Activated naive CD8-positive, alpha-beta T cell treated with anti-CD3 and anti-CD28 coated beads, Interleukin-2, amount 10 ng/mL, durations not matched to agents 7 days and 5 days (primary cell): Measurements from ENCODE around the gene TPM2. TPM values are rescaled to one million over a fixed set of nuclear protein-coding genes. Genes with fewer than 3 reads are reported as not detected.

Source experiments
- ATAC-seq: fragments of 150-1000 bp; cut with Tn5 transposase; one replicate; pipeline ENCODE4 v1.10.0; 2021; ENCODE audit warnings: low read depth, moderate library complexity
- POLR2A ChIA-PET: fragments of 350-600 bp; sonication (Branson Sonifier 250); formaldehyde crosslinking; loops from one replicate; lab custom pipeline; 2021; ENCODE audit warnings: antibody characterized with exemption; lab: Charles Lee
- DNase-seq: peaks from one replicate; pipeline ENCODE4 v3.0.0; 2021
- H3K27ac Mint-ChIP-seq: one replicate; pipeline ENCODE4 v1.8.0; 2022; ENCODE audit warnings: mild to moderate bottlenecking, mixed read lengths
- H3K27me3 Mint-ChIP-seq: one replicate; pipeline ENCODE4 v1.8.0; 2022; ENCODE audit warnings: mild to moderate bottlenecking, moderate library complexity, mixed read lengths
- H3K36me3 Mint-ChIP-seq: one replicate; pipeline ENCODE4 v1.8.0; 2021; ENCODE audit warnings: mild to moderate bottlenecking, mixed read lengths
- H3K4me1 Mint-ChIP-seq: one replicate; pipeline ENCODE4 v1.8.0; 2021; ENCODE audit warnings: mixed read lengths
- H3K4me3 Mint-ChIP-seq: one replicate; pipeline ENCODE4 v1.8.0; 2022; ENCODE audit warnings: mild to moderate bottlenecking, moderate library complexity, mixed read lengths
- H3K9me3 Mint-ChIP-seq: one replicate; pipeline ENCODE4 v1.8.0; 2021; ENCODE audit warnings: mixed read lengths
- total RNA-seq, 2 experiments: library from RNA; stranded (reverse); gene quantifications; one replicate each; pipeline ENCODE4 v1.2.3, GENCODE V29; 2021

TPM2 gene
- total RNA-seq, 2 experiments from 2014 or later = 35.7 to 36.9 TPM

- Mint-ChIP-seq H3K36me3 (peaks cover 20% of the 10 kb centered on the region), H3K27ac (no peak overlapping the region), H3K9me3 (no peaks in the 10 kb centered on the region), H3K27me3 (no peaks in the 10 kb centered on the region), H3K4me1 (peaks cover 16% of the 10 kb centered on the region), H3K4me3 (no peak overlapping the region)
- POLR2A ChIA-PET = interaction anchor here (0.8 to 2.6 kb wide), 10 partner anchors 13 to 124 kb away, joined by 3 to 20 read pairs (median 5); partner anchors contain the start of genes CCDC107, GBA2, RGP1 and RMRP
- DNase-seq = no peak
- no peak for ATAC-seq
Measured at GRCh38 chr9:35729101-35729500, 39.4 kb upstream of the TPM2 start.

- POLR2A ChIA-PET = interaction anchor here (0.6 to 2.6 kb wide), 22 partner anchors 12 to 124 kb away, joined by 3 to 20 read pairs (median 4); partner anchors contain the start of genes ARHGEF39, CCDC107, GBA2 and RGP1
- Mint-ChIP-seq H3K4me1 (peaks cover 14% of the 10 kb centered on the region), H3K4me3 (no peak overlapping the region), H3K27me3 (no peaks in the 10 kb centered on the region), H3K36me3 (peaks cover 20% of the 10 kb centered on the region), H3K9me3 (no peaks in the 10 kb centered on the region), H3K27ac (no peak overlapping the region)
- no peak for ATAC-seq
- peak; percentile 67 for DNase-seq
Measured at GRCh38 chr9:35728041-35728971, 38.6 kb upstream of the TPM2 start.

DNA sequence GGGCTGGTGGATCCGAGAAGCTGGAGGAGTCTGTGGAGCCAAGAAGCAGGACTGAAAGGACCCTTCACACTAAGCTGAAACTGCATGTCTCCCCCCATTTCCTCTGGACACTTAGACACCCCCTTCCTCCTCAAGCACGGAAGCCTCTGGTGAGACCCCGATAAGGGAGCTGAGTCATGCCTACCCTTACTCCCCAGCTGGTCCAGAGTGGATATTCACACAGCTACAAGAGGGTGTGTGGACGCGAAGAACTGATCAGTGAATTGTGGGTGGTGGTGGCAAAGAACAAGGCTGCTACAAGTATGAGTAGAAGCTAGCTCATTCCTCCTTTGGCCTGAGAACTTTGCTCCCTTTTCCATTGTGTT is 37.9 kb upstream of the TPM2 start:
- Mint-ChIP-seq H3K4me3 (no peak overlapping the region), H3K27me3 (no peaks in the 10 kb centered on the region), H3K9me3 (no peaks in the 10 kb centered on the region), H3K27ac (no peak overlapping the region), H3K4me1 (peaks cover 12% of the 10 kb centered on the region), H3K36me3 (peaks cover 22% of the 10 kb centered on the region)
- POLR2A ChIA-PET = interaction anchor here (0.6 to 2.6 kb wide), 17 partner anchors 12 to 150 kb away, joined by 3 to 20 read pairs (median 4); partner anchors contain the start of genes ARHGEF39, GBA2, RGP1 and SPAG8
- DNase-seq = no peak
- ATAC-seq = no peak

DNA sequence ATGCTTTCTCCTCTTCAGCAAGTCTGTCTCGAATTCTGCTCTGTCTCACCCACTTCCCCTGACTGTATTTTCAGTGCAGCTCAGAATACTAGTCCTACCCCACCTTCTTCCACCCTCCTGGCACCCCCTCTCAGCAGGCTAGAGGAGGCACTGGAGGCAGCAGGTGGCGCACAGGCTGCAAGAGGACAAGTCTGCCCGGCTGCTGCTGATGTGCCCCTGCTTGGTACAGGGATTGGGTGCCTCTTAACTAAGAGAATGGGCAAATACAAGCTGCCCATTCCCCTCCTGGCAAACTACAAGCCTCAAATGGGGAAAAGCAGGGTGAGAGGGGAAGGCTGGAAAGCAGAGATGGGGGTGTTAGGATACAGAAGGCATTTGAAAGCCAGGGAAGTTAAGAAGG is 37.2 kb upstream of the TPM2 start:
- POLR2A ChIA-PET = interaction anchor here (0.8 to 2.6 kb wide), 9 partner anchors 12 to 107 kb away, joined by 3 to 20 read pairs (median 6); partner anchors contain the start of genes ARHGEF39, CCDC107, GBA2 and RGP1
- H3K36me3 Mint-ChIP-seq = peaks cover 28% of the 10 kb centered on the region
- no peak overlapping the region for H3K4me3 Mint-ChIP-seq
- no peaks in the 10 kb centered on the region for H3K27me3 Mint-ChIP-seq
- peaks cover 12% of the 10 kb centered on the region for H3K4me1 Mint-ChIP-seq
- ATAC-seq = peak; percentile 48
- no peaks in the 10 kb centered on the region for H3K9me3 Mint-ChIP-seq
- no peak overlapping the region for H3K27ac Mint-ChIP-seq
- DNase-seq = no peak

DNA sequence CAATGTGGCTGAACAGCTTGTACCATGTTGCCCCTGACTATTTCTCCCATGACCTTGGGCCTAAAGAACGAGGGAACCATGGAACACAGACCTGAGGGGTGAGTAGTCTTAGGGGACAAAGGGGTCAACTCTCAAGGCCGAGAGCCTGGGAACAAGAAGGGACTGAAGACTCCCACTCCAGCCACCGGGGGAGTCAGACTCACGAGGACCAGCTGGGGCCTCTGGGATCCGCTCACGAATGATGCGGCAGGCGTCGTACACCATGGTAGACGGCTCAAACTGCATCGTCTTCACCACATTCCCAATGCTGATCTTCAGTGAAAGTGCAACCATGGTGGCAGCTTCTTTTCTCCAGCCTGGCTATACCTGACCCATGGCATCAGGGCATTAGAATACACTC is 35.6 kb upstream of the TPM2 start:
- H3K36me3 Mint-ChIP-seq = peaks cover 29% of the 10 kb centered on the region
- no peaks in the 10 kb centered on the region for H3K27me3 Mint-ChIP-seq
- H3K9me3 Mint-ChIP-seq = no peaks in the 10 kb centered on the region
- POLR2A ChIA-PET = no interaction called here
- no peak overlapping the region for H3K4me3 Mint-ChIP-seq
- peaks cover 9% of the 10 kb centered on the region for H3K4me1 Mint-ChIP-seq
- ATAC-seq (no peak), DNase-seq (no peak)
- H3K27ac Mint-ChIP-seq = no peak overlapping the region

- Mint-ChIP-seq H3K4me1 (peaks cover 9% of the 10 kb centered on the region), H3K9me3 (no peaks in the 10 kb centered on the region), H3K36me3 (peaks cover 36% of the 10 kb centered on the region), H3K27ac (no peak overlapping the region), H3K27me3 (no peaks in the 10 kb centered on the region), H3K4me3 (no peak overlapping the region)
- ATAC-seq (no peak), DNase-seq (no peak)
- POLR2A ChIA-PET = interaction anchor here (1.3 kb wide), 1 partner anchor 8 kb away, joined by 4 read pairs; the partner anchor contains the start of genes CREB3 and TLN1
Measured at GRCh38 chr9:35723908-35724307, 34.2 kb upstream of the TPM2 start.

DNA sequence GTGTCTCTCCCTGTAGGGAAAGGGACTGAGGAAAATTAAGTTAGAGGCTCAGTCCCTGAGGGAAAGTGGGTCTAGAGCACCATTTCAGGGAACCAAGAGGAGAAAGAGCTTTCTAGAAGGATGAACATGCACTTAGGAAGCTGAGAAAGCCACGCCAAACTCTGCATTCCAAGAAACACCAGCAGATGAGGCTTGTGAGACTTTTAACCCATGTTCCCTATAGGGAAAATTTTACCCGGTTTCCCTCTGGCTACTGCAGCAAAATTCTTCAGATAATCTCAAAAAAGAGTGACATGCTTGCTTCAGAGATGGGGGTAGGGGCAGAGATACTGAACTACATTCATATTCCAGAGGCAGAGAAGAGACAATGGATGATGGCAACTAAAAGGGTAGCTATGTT is 33.7 kb upstream of the TPM2 start:
- H3K4me1 Mint-ChIP-seq = peaks cover 9% of the 10 kb centered on the region
- POLR2A ChIA-PET = interaction anchor here (0.8 to 1.3 kb wide), 2 partner anchors 9 kb away, joined by 3 to 4 read pairs; partner anchors contain the start of genes CREB3 and TLN1
- H3K4me3 Mint-ChIP-seq = no peak overlapping the region
- no peak overlapping the region for H3K27ac Mint-ChIP-seq
- H3K36me3 Mint-ChIP-seq = peaks cover 36% of the 10 kb centered on the region
- DNase-seq = no peak
- ATAC-seq = no peak
- no peaks in the 10 kb centered on the region for H3K9me3 Mint-ChIP-seq
- no peaks in the 10 kb centered on the region for H3K27me3 Mint-ChIP-seq

- no peak for DNase-seq
- Mint-ChIP-seq H3K36me3 (peaks cover 39% of the 10 kb centered on the region), H3K27ac (no peak overlapping the region), H3K9me3 (no peaks in the 10 kb centered on the region), H3K27me3 (no peaks in the 10 kb centered on the region), H3K4me1 (no peaks in the 10 kb centered on the region), H3K4me3 (no peak overlapping the region)
- POLR2A ChIA-PET = no interaction called here
- no peak for ATAC-seq
Measured at GRCh38 chr9:35719546-35719945, 29.8 kb upstream of the TPM2 start.

DNA sequence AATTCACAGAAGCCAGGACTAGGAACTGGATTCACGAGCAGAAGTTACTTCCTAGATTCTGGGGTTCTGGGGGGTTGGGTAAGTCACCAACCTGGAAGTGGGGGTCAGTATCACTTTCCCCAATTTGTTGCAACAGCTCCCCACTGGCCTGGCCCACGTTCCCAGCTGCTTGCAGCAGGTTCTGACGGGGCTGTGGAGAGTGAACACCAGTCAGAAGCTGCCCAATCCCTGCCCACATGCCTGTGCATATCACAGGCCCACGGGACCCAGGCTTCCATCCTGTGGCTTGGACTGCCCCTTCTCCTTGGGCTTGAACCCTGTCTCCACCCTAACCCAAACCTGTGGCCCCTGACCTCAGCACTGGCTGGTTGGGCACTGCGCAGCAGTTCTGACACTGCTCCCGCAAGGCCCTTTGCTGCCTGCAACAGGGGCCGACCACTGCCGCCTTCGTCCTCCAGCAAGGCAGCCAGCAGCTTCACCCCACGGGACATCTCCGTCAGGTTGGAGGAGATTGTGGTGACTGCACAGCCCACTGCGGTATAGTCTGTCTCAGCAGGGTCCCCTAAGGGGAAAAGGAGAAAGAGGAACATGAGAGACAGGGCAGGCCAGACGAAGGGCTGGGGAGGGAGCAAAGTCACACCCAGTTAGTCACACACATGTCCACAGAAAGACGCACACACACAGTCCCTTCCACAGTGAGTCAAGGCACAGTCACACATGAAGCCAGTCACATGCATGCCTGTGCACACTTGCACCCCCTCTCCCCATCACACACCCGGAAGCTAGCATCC is 29.2 kb upstream of the TPM2 start:
- no peak overlapping the region for H3K4me3 Mint-ChIP-seq
- H3K4me1 Mint-ChIP-seq = no peaks in the 10 kb centered on the region
- H3K27me3 Mint-ChIP-seq = no peaks in the 10 kb centered on the region
- H3K9me3 Mint-ChIP-seq = no peaks in the 10 kb centered on the region
- no peak for ATAC-seq
- POLR2A ChIA-PET = interaction anchor here (0.9 kb wide), 1 partner anchor 60 kb away, joined by 4 read pairs; no protein-coding TSS in a partner anchor
- H3K27ac Mint-ChIP-seq = no peak overlapping the region
- no peak for DNase-seq
- peaks cover 35% of the 10 kb centered on the region for H3K36me3 Mint-ChIP-seq

DNA sequence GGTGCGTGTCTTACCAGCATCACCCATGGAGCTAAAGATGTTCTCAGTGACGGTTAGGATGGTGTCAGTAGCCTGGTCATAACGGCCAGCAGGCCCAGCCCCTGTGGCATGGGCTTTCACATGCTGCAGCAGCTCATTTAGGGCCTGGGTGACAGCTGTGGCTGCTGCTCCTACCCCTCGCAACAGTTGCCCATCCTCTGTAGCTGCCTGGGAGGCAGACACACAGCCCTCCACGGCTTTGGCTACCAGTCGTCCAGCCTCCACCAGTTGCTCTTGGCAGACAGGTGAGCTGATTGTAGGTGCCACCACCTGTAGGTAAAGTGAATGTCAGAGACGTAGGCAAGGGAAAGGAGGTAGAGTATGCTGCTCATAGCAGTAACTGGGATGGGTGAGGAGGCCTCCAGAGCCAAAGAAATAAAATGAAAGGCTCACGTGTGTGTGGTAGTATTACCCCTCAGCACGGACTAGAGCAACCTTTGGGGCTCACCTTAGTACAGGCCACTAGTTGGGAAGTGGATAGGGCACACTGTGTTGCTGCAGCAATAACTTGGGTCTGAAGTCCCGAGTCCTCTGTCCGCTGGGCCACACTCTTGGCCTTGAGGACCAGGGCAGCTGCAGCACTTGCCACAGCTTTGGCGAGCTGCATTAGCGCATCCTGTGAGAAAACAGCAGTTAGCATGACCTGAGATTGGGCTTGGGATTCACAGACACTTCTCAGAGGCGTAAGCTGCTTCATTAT is 27.6 kb upstream of the TPM2 start:
- peaks cover 35% of the 10 kb centered on the region for H3K36me3 Mint-ChIP-seq
- no peak overlapping the region for H3K27ac Mint-ChIP-seq
- no peak overlapping the region for H3K4me3 Mint-ChIP-seq
- DNase-seq = no peak
- H3K4me1 Mint-ChIP-seq = no peaks in the 10 kb centered on the region
- H3K9me3 Mint-ChIP-seq = no peaks in the 10 kb centered on the region
- ATAC-seq = no peak
- no peaks in the 10 kb centered on the region for H3K27me3 Mint-ChIP-seq
- POLR2A ChIA-PET = interaction anchor here (2.5 kb wide), 1 partner anchor 11 kb away, joined by 8 read pairs; no protein-coding TSS in a partner anchor

GRCh38 chr9:35716230-35716629 is 26.5 kb upstream of the TPM2 start:
- Mint-ChIP-seq H3K27me3 (no peaks in the 10 kb centered on the region), H3K4me3 (no peak overlapping the region), H3K36me3 (peaks cover 28% of the 10 kb centered on the region), H3K27ac (no peak overlapping the region), H3K9me3 (no peaks in the 10 kb centered on the region), H3K4me1 (no peaks in the 10 kb centered on the region)
- POLR2A ChIA-PET = interaction anchor here (0.5 to 2.5 kb wide), 3 partner anchors 12 to 269 kb away, joined by 3 to 8 read pairs (median 3); partner anchors contain the start of genes CREB3 and TLN1
- ATAC-seq (no peak), DNase-seq (no peak)

- POLR2A ChIA-PET = interaction anchor here (0.9 to 2.5 kb wide), 2 partner anchors 12 to 14 kb away, joined by 3 to 8 read pairs; no protein-coding TSS in a partner anchor
- H3K27me3 Mint-ChIP-seq = no peaks in the 10 kb centered on the region
- ATAC-seq (peak; percentile 13), DNase-seq (no peak)
- no peaks in the 10 kb centered on the region for H3K4me1 Mint-ChIP-seq
- H3K36me3 Mint-ChIP-seq = peaks cover 36% of the 10 kb centered on the region
- H3K27ac Mint-ChIP-seq = no peak overlapping the region
- no peaks in the 10 kb centered on the region for H3K9me3 Mint-ChIP-seq
- H3K4me3 Mint-ChIP-seq = no peak overlapping the region
Measured at GRCh38 chr9:35714579-35715252, 25.0 kb upstream of the TPM2 start.
